Posterior cingulate gyrus (tissue), 11 donors: Measurements from ENCODE around the gene DPYD.

Experiments
- DNase-seq, 10 donors: peaks; one replicate each; pipeline versions ENCODE4 v3.0.0 to v3.0.0-alpha.2; 2020 to 2021; ENCODE audit warnings: mixed read lengths in 3 of 10
- intact Hi-C: fragments of 100-400 bp; cut with DNase I; formaldehyde crosslinking; loops from one replicate; pipeline ENCODE4 v1.15.1; 2023

DPYD gene

DNA sequence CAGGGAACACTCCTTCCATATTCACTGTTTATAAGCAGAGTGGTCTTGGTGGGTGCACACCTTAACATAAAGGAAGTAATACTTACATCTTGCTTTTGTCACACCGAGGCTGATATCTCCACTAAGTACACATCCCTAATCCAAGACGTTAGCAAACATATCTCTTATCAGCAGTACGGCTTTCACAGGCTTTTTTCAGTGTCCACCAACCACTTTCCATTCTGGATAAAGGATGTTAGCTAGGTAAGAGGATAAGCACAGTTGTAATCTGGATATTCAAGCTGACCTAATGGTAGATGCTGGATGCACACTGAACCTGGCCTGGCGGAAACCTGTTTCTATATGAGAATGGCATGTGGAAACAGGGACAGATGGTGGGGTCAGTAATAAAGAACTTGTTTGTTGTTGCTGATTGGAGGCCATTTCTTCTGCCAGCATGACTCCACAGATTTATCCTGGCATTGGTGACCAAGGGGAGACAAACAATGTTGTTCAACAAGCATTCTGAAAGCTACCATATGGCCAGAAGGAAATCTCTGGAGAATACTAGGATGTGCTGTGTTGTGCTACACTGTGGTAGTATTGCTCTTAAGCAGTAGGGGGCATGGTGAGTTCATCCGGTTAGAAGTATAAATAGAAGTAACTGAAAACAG is 782.8 kb downstream of the DPYD start:
- peak in 3 of 10 donors; percentile 17 to 29 (median 18) for DNase-seq
- intact Hi-C loops = no loop called here

- intact Hi-C loops = no loop called here
- DNase-seq = peak in 3 of 10 donors; percentile 22 to 84 (median 29)
Observed at GRCh38 chr1:97136996-97137395, 783.8 kb downstream of the DPYD start.

GRCh38 chr1:97135972-97136371 is 784.9 kb downstream of the DPYD start:
- no peak for DNase-seq
- intact Hi-C loops = no loop called here

DNA sequence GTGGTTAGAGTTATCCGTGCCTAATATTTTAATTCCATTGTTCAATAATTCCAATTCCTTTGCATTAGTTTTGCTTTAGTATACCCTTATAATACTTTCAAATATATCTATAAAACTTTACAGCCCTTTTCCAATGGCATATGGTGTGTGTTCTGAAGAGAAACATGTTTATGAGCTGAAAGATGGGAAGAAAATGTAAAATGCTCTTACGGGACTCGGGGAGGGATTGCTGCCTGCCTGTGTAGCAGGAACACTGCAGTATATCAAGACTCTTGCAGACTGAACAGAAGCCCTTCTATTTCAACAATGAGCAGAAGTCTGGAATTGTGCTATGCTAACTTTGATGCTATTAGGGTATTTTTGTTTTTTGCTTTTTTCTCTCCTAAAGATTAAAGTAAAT is 792.4 kb downstream of the DPYD start:
- intact Hi-C loops = no loop called here
- DNase-seq = no peak

- no peak for DNase-seq
- intact Hi-C loops = no loop called here
Observed at GRCh38 chr1:97123717-97124431, 797.0 kb downstream of the DPYD start.

GRCh38 chr1:97120806-97121205 is 800.0 kb downstream of the DPYD start:
- no peak for DNase-seq
- intact Hi-C loops = no loop called here

DNA sequence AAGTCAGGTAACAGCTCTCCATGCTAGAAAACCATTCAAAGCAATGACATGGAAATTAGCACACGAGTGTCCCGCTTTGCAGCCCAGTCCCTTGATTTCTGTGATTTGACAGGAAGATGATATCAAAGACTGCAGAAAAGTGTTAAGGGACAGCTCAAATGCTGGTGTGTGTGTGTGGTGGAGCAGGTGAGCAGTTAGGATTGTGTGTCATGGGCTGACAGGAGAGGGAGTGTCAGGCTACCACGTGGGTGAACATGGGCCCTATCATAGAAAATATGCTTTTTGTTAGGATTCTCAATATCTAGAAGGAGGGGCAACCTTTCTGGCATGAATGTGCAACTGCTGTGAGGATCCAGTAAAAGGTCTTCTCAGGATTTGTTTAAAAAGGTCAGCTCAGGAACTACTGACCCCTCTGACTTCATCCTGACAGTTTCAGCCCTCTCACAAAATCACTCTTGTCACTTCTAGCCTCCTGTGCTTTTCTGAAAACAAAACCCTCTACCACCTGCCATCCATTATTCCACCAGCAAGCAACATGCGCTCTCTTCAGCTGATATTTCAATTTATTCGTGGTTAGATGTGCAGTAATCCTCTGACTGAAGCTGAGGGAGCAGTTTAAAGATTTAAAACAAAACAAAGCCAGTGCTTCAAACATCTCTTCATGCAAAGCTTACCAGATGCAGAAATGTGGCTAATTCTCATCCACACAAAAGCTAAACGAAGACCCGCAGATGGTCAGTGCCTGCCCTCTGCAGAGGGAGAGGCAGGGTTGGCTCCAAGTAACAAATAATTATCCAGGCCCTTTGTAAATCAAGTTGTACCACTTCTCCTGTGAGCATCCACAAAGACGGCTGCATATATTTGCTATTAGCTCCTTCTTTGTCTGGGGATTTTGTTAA is 801.3 kb downstream of the DPYD start:
- DNase-seq = no peak
- intact Hi-C loops = no loop called here

- intact Hi-C loops = no loop called here
- no peak for DNase-seq
Observed at GRCh38 chr1:97114842-97115241, 806.0 kb downstream of the DPYD start.

GRCh38 chr1:97112442-97112841 is 808.4 kb downstream of the DPYD start:
- no peak for DNase-seq
- intact Hi-C loops = no loop called here

DNA sequence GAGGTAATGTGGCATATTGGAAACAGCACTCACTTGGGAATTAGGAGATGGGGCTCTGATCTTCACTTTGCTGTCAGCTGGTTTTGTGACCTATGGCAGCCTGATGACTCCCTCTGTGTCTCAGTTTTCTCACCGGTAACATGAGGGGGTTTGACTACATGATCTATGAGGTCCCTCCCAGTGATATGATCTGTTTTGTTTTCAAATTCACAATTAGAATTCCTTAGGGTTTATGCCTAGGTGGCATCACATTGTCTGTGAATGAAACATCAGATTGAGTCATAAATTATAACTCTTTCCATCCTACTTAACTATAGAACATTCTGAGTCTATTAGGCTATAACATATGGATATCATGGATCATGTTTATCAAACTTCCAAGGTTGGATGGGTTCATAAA is 812.7 kb downstream of the DPYD start:
- DNase-seq = no peak
- intact Hi-C loops = no loop called here

DNA sequence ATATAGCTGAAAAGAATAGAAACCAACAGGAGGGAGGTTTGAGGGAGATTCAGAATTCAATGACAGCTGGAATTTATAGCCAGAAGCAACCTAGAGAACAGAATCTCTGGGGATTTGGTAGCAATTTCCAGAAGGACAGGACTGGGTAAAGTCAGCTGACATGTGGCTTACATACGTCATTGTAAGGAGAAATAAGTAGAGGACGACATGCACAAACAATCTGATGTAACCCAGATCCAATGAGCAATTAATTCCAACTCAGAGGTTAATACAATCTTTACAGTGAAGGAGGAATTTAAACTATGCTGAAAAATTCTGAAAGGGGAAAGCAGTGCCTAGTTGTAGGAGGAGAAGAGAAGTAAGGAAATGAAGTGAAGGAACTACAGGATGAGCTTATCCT is 815.3 kb downstream of the DPYD start:
- DNase-seq = no peak
- intact Hi-C loops = no loop called here

GRCh38 chr1:97101509-97101908 is 819.3 kb downstream of the DPYD start:
- intact Hi-C loops = no loop called here
- DNase-seq = no peak

GRCh38 chr1:97097404-97097925 is 823.4 kb downstream of the DPYD start:
- intact Hi-C loops = no loop called here
- DNase-seq = no peak

DNA sequence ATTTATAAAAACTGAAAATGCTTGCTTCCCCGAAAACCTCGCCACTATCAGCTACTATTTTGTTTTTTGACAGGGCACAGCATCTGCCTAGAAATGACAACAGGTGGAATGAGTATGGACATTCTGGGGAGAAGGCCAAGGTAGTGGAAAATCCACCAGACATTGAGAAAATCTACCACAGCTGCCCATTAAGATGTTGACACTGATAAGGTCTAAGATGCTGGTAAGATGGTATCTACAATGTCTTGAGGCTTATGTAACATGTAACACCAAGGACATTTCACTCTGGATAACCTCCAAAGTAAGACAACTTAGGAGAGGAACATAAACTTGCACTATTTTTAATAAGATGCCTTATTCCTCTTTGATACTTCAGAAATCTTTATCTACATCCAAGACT is 825.1 kb downstream of the DPYD start:
- intact Hi-C loops = no loop called here
- no peak for DNase-seq

DNA sequence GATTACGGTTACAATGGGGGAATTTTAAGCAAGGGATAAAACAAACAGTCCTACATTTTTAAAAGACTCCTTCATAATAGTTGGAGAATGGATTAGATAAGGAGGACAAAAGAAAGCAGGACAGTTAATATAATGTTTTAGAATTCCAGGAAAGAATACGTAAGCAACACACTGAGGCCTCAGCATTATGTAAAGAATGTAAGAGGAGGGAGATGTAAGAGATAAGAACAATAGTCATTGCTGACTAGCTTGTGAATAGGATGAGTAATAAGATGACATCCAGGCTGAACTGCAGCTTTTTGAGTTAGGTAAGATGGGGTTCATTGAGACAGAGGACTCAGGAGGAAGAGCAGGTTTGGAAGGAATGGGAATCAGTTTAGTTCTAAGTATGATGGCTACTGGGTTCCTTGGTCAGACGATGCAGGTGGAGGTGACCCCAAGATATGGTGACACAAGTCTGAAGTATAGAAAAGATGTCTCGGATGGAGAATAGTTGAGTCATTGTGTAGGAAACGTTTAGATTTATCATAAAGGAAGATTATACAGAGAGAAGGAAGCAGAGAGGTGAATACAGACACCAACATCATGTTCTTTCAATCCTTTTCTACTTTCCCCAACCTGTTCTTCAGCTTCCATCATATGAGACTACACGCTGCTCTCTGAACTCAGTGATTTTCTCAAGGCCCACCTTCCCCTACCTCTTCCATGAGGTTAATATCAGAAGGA is 826.4 kb downstream of the DPYD start:
- no peak for DNase-seq
- intact Hi-C loops = no loop called here

GRCh38 chr1:97093741-97094140 is 827.1 kb downstream of the DPYD start:
- intact Hi-C loops = no loop called here
- DNase-seq = no peak

DNA sequence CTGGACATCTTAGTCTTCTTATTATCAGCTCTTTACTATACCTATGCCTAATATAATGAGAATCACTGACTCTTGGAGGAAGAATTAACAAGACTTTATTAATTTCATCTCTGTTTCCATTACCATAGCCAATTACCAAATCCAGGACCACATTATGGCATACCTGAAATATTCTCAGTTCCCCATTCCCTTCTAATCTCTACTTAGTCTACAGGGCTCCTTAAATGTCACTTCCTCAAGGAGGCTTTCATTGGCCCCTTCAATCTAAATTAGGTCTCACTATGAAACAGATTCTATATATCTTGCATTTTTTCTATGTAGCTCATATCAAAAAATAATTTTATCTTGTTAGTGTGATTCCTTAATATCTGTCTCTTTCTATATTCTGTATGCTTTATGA is 828.0 kb downstream of the DPYD start:
- intact Hi-C loops = no loop called here

GRCh38 chr1:97091679-97092078 is 829.2 kb downstream of the DPYD start:
- DNase-seq = no peak
- intact Hi-C loops = no loop called here

More for the DNA sequence above, 828.0 kb downstream of the DPYD start:
- no peak for DNase-seq

DNA sequence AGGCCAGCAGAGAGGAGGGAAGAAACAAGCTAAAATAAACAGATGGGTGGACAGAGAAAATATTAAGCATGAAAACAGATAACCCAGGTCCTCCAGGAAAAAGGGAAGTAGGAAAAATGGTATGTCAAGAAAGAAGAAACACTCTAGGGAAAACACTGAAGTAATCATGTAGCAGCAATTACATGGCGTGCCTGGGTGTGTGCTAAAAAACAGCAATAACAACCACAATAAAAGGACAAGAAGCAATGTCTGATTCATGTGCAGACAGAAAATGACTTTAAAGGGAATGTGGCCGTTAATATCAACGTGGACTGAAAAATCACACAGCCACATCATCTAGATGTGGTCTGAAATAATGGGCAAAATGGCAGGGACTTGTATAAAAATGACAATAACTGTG is 829.6 kb downstream of the DPYD start:
- no peak for DNase-seq
- intact Hi-C loops = no loop called here

DNA sequence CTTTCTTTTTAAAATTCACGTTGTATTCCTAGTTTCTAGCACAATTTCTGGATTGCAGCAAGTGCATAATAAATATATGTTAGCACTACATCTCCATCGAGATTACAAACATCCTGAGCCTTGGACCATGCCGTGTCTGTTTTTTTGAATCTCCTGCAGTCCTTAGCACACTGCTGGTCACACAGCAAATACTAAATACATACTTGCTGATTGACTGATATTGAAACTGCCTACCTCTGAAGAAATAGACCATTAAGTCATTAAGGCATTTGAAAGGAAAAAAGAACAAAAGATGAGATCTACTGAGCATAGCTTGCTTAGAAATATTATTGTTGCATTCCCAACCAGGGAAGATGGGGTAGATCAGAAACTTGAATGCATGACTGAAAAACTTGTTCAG is 830.1 kb downstream of the DPYD start:
- DNase-seq = no peak
- intact Hi-C loops = no loop called here

GRCh38 chr1:97089173-97089572 is 831.7 kb downstream of the DPYD start:
- no peak for DNase-seq
- intact Hi-C loops = no loop called here
